Measurements from ENCODE around the gene WFIKKN1. TPM values are rescaled to one million over a fixed set of nuclear protein-coding genes. Genes with fewer than 3 reads are reported as not detected.

Gene WFIKKN1
- total RNA-seq, 2 donors from 2014 or later, result 0.92 to 1.2 TPM

DNA sequence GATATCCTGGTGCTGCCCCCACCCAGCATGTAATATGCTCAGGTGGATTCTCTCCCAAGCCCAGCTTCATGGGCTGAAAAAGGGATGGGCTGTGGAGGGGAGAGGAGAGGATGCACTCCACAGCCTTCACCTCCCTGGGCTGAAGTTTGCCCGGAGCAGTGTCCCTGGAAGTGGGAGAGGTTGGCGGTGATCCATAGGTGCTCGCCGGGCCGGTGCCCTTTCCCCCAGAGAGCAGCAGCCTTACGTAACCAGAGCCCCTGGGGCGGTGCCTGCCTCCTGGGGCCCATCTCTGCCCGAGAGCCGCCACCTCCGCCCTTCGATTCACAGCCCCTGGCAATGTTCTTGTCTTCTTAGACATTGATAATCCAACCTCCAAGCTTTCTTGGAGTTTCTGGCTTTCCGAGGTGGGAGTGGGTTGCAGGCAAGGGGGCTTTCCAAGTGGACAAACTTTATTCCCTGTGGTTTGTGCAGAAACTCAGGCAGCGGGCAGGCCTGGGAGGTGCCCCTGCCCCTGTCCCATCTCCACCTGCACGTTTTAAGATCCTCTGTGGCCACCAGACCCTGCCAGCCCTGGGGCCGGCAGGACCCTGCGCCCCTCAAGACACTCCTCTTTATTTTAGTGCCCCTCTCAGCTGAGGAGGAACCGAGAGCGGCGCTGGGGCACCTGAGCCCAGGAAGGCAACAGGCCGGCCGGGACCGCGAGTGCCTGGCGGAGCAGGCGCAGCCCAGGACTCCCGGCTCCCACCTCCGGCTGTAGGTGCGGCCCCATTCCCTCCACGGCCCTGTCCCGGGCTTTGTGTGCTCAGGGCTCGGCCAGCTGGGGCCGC, 15.3 kb downstream of the WFIKKN1 start:
- ATAC-seq (ENCODE audit: insufficient number of reproducible peaks, low FRiP score, low read depth), result no peak
- H3K27me3 ChIP-seq (replicated peaks; ENCODE audit: insufficient read depth), result no peaks in the 10 kb centered on the region
- peaks cover 25 to 40% of the 10 kb centered on the region in 2 donors for H3K4me1 ChIP-seq (ENCODE audit: control insufficient read depth in 1 of 2, low read depth in 2 of 2)
- H3K9me3 ChIP-seq, result no peaks in the 10 kb centered on the region
- TF ChIP-seq, protein P1, sequence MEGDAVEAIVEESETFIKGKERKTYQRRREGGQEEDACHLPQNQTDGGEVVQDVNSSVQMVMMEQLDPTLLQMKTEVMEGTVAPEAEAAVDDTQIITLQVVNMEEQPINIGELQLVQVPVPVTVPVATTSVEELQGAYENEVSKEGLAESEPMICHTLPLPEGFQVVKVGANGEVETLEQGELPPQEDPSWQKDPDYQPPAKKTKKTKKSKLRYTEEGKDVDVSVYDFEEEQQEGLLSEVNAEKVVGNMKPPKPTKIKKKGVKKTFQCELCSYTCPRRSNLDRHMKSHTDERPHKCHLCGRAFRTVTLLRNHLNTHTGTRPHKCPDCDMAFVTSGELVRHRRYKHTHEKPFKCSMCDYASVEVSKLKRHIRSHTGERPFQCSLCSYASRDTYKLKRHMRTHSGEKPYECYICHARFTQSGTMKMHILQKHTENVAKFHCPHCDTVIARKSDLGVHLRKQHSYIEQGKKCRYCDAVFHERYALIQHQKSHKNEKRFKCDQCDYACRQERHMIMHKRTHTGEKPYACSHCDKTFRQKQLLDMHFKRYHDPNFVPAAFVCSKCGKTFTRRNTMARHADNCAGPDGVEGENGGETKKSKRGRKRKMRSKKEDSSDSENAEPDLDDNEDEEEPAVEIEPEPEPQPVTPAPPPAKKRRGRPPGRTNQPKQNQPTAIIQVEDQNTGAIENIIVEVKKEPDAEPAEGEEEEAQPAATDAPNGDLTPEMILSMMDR (IDR thresholded peaks at IDR 0.05), result no peak
- no peak overlapping the region for H3K4me3 ChIP-seq
- no peaks in the 10 kb centered on the region for H3K36me3 ChIP-seq
- no peak for DNase-seq (ENCODE audit: low spot score)
- no peak overlapping the region for H3K27ac ChIP-seq

DNA sequence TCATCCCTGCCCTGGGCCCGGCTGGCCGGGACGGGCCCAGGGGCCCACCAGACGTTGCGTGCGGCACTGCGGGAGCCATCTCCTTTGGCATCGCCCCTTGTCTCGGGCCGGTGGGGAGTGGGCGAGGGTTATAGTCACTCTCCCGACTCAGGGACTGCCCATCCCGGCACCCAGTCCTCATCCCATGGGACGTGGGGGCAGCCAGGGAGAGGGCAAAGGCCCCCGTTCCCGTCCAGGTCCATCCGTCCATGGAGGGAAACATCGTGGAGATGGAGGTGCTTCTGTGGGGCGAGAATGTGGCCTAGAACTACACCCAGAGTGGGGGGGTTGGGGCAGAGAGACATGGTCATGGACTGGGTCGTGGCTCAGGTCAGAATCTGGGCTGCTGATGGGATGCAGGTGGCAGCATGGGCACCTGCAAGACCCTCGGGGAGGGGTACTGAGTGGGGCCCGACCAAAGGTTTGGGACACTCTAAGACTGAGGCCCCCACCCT, 15.9 kb downstream of the WFIKKN1 start:
- DNase-seq (ENCODE audit: low spot score) (no peak), ATAC-seq (ENCODE audit: insufficient number of reproducible peaks, low FRiP score, low read depth) (no peak)
- Histone ChIP-seq H3K4me1 (ENCODE audit: control insufficient read depth in 1 of 2, low read depth in 2 of 2) (peaks cover 25 to 38% of the 10 kb centered on the region in 2 donors), H3K9me3 (no peaks in the 10 kb centered on the region), H3K27ac (no peak overlapping the region), H3K4me3 (no peak overlapping the region), H3K36me3 (no peaks in the 10 kb centered on the region), H3K27me3 (replicated peaks; ENCODE audit: insufficient read depth) (no peaks in the 10 kb centered on the region)
- TF ChIP-seq, protein P1 (IDR thresholded peaks at IDR 0.05), result no peak

DNA sequence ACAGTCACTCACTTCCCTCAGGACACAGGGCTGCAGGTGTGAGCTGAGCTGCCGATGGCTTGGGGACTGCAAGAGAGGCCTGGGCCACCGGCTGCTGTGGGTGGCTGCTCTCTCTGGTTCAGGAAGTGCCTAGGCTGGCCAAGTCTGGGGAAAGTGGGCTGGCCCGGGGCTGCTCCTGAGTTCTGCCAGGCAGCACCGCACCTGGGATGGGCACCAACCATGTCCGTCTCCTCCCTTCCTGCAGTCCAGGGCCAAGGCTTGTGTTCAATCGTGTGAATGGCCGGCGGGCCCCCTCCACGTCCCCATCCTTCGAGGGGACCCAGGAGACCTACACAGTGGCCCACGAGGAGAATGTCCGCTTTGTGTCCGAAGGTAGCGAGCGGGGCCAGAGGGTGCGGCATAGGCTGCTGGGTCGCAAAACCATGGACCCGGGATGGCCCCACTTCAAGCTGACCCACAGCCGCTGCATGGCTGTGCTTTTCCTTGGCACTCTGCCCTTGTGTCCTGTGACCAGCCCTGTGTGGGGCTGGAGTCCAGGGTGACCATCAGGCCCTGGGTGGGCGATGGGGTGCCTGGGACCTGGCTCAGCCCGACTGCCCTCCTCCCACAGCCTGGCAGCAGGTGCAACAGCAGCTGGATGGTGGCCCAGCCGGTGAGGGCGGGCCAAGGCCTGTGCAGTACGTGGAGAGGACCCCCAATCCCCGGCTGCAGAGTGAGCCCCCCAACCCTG, 16.6 kb downstream of the WFIKKN1 start:
- TF ChIP-seq, protein P1 (IDR thresholded peaks at IDR 0.05), result no peak
- H3K4me1 ChIP-seq (ENCODE audit: control insufficient read depth in 1 of 2, low read depth in 2 of 2), result peaks cover 24 to 37% of the 10 kb centered on the region in 2 donors
- DNase-seq (ENCODE audit: low spot score), result no peak
- no peak overlapping the region for H3K27ac ChIP-seq
- H3K36me3 ChIP-seq, result no peaks in the 10 kb centered on the region
- no peaks in the 10 kb centered on the region for H3K27me3 ChIP-seq (replicated peaks; ENCODE audit: insufficient read depth)
- no peaks in the 10 kb centered on the region for H3K9me3 ChIP-seq
- no peak overlapping the region for H3K4me3 ChIP-seq
- no peak for ATAC-seq (ENCODE audit: insufficient number of reproducible peaks, low FRiP score, low read depth)

DNA sequence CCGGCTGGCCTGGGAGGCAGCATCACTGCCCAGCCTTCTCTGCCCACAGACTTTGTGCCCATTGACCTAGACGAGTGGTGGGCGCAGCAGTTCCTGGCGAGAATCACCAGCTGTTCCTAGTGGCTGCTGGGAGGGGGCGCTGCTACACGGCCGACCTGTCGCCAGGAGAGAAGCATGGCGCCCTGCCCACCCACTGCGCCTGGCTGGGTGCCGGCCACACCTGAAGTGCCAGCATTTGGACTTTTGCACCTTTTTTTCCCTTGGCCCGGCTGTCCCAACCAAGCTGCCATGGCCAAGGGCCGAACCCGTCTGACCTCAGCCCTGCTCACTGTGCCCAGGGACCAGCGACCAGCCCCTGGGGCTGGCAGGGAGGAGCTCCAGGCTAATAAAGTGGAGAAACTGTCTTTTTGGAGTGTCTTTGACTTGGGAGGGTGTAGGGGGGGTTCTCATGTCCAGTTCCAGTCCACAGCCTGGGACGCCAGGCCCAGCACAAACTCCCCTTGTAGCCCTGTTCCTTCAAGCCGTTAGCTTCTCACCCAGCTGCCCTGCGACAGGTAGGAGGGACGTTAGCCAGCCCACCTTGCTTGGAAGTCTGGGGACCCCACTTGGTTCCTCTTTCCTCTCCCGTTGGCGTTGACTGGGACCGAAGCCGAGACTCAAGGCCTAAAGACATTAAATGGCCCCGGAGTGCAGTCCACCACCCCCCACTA, 17.4 kb downstream of the WFIKKN1 start:
- Histone ChIP-seq H3K27ac (peak overlapping the region; percentile 71 to 81), H3K4me1 (ENCODE audit: control insufficient read depth in 1 of 2, low read depth in 2 of 2) (peaks cover 15 to 28% of the 10 kb centered on the region in 2 donors), H3K4me3 (peak overlapping the region; percentile 79), H3K36me3 (no peaks in the 10 kb centered on the region), H3K27me3 (replicated peaks; ENCODE audit: insufficient read depth) (no peaks in the 10 kb centered on the region), H3K9me3 (no peaks in the 10 kb centered on the region)
- TF ChIP-seq, protein P1 (IDR thresholded peaks at IDR 0.05), result no peak
- no peak for DNase-seq (ENCODE audit: low spot score)
- no peak for ATAC-seq (ENCODE audit: insufficient number of reproducible peaks, low FRiP score, low read depth)

Measured in thoracic aorta (tissue), 2 donors.